GM21515 (cell line): ENCODE results near the gene EVX2.

Experiments
- ATAC-seq: cut with Tn5 transposase; IDR thresholded peaks from one replicate; pipeline ENCODE4 v1.9.1; 2021; ENCODE audit not compliant: unreplicated experiment

Gene EVX2

DNA sequence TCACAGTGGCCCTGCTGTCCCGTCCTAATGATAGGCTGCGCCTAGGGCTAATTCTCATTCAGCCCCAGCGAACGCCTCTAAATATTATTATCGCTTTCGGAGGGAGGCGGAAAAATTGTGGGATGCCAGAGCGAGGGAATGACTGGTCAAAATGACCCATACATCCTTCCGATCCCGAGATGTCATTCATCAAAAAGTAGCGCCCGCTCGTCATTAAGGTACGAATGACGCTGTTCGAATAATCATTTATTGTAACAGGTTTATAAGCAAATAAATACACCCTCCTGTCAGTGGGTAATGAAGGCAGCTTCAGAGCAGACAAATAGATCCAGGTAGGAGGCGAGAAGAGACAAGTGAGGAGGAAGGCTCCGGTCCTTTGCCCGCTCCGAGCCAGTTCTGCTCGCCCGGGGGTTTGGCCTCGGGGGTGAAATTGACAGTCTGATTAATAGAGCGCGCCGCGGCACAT, at the start of gene EVX2:
Gene EVX2 (minus strand): TSS at position 167 of the 466 bp plus-strand sequence. CDS start 186 bp downstream, outside the sequence.
- ATAC-seq = no peak

GRCh38 chr2:176133389-176133788, 49.6 kb upstream of the EVX2 start:
- no peak for ATAC-seq

DNA sequence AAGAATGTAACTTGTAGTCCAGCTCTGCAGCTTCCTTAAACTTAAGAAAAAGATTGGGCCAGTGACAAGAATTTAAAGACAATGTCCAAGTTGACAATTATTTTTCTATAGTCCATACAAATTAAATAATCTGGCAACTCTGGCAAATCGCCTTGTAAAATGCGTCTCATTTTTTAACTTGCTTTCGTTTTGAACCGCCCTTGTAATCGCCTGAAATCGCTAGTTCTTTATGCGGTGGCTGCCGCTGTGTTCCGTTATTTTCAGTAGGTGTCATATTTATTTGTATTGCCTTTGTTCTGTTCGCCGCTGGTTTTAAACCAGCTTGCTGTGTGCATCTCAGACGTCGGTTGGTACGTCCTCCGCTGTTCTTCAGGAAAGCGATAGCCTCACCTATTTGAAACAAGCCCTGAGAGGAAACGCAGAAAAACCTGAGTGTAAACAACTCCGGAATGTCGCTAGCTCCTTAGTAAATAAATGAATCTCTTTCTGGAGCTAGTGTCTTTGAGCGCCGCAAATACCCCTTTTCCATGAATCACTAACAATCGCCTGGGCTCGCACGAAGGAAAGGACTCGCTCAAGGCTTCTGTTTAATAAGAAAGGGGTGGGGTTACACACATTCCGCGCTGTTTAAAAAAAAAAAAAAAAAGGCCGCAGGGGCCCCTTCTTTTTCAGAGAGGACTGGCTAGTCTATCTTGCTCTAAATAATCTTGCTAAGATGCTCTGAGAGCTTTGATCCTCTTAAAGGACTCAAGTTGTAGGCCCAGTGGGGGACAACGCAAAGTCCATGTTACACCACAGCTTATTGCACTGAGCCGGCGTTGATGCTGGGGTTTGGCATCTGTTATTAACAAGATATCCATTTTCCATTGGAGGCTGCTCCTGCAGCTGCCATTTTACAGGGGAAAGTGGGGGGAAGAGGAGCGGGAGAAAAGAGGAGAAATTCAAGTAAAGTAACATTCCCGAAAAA, 48.7 kb upstream of the EVX2 start:
- no peak for ATAC-seq

- ATAC-seq = no peak
Observed at GRCh38 chr2:176131848-176132158, 48.0 kb upstream of the EVX2 start.

DNA sequence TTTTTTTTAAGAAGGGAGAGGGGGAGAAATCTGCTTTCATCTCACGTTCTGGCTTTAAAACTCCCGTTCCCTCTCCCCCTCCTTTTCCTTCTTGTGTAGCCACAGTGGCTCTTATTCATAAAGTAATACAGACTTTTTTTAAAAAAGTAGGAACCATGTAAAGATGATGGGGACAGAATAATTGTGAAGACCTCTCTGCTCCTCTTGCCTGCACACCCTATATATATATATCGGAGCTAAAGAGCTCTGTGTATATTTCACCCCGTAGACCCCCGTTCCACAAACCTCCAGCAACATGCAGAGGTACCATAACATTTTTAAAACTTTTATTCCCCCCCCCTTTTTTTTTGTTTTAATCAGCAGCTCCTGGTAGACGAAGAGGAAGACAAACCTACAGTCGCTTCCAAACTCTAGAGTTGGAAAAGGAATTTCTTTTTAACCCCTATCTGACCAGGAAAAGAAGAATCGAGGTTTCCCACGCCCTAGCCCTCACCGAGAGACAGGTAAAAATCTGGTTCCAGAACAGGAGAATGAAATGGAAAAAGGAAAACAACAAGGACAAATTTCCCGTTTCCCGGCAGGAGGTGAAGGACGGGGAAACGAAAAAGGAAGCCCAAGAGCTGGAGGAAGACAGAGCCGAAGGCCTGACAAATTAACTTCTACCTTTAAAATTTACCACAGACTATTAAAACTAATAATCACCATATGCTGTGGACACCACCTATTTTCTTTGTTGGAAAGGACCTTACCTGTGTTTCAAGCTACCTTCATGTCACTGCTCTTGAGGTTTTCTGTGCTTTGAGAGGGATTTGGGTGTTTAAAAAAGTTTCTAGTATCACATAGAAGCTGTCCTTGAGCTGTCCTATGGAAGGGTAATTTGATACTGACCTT, 47.4 kb upstream of the EVX2 start:
- no peak for ATAC-seq

DNA sequence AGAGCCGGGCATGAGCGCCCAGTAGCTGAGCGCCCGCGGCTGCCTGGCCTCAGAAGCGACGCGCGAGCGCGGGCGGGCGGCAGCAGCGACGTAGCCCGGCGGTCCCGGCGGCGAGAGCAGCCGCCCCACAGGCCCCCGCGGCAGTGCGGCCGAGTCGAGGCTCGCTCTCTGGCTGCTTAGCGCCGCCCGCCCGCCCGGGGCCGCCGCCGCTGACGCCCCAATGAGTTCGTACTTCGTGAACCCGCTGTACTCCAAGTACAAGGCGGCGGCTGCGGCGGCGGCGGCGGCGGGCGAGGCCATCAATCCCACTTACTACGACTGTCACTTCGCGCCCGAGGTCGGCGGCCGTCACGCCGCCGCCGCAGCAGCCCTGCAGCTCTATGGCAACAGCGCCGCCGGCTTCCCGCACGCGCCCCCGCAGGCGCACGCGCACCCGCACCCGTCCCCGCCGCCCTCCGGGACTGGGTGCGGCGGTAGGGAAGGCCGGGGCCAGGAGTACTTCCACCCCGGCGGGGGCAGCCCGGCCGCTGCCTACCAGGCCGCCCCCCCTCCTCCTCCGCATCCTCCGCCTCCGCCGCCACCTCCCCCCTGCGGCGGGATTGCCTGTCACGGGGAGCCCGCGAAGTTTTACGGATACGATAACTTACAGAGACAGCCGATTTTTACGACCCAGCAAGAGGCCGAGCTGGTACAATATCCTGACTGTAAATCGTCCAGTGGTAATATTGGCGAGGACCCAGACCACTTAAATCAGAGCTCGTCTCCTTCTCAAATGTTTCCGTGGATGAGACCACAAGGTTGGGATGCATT, 46.6 kb upstream of the EVX2 start:
- ATAC-seq = no peak

DNA sequence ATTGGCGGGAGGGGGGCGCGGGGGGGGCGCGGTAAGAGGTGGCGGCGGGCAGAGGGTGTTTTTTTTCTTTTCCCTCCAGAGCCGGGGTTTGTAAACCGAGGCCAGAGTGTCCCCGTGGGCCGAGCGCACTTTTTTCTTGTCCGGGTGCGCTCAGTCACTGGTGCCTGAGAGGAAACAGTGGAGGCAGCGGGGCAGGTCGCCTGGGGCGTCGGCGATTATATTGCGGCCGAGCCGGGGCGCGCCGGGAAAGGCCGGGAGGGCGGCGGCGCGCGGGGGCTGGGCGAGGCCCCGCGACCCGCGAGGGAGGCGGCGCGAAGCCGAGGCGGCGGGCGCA, 46.0 kb upstream of the EVX2 start:
- no peak for ATAC-seq

DNA sequence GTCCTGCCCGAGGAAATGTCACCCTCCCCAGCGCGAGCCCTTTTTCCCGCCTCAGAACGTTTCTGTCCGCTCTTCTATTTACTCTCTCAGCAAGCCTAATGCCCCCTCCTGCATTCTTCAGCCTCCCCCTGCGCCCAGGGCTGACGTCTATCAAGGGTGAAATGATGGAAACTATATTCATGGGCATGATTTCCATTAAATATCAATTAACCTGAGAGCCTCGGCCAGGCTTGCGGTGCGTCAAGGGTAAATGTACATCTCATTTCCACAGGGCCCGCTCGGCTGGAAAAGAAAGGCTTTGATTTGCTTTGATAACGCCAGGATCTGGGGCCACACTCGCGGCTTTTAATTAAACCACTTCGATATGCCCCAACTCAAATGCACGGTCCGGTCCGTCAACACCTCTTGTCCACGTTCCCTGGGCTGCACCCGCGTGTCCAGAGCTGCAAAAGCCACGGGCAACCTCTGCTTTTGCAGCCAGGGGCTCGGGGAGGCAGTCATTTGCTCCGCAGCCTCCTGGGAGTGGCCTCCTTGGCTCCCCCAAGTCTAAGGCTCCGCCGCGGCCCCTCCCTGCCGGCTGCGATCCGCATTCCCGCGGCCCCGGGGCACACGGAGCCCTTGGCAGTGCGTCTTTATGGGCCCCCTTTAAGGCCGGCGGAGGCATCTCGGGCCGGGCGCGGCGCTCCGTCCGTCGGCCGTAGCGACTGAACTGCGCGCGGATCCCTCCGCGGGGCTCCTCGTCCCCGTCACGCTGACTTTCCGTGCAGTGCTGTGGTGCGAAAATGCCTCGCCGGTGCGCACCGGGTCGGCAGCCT, 45.4 kb upstream of the EVX2 start, which contains the start of gene HOXD8:
Gene HOXD8 (plus strand): TSS at position 724 of the 815 bp plus-strand sequence. CDS start 662 bp downstream, outside the sequence.
- ATAC-seq = no peak

- ATAC-seq = no peak
Observed at GRCh38 chr2:176128172-176128981, 44.6 kb upstream of the EVX2 start.

GRCh38 chr2:176127774-176128072, 44.0 kb upstream of the EVX2 start:
- no peak for ATAC-seq

DNA sequence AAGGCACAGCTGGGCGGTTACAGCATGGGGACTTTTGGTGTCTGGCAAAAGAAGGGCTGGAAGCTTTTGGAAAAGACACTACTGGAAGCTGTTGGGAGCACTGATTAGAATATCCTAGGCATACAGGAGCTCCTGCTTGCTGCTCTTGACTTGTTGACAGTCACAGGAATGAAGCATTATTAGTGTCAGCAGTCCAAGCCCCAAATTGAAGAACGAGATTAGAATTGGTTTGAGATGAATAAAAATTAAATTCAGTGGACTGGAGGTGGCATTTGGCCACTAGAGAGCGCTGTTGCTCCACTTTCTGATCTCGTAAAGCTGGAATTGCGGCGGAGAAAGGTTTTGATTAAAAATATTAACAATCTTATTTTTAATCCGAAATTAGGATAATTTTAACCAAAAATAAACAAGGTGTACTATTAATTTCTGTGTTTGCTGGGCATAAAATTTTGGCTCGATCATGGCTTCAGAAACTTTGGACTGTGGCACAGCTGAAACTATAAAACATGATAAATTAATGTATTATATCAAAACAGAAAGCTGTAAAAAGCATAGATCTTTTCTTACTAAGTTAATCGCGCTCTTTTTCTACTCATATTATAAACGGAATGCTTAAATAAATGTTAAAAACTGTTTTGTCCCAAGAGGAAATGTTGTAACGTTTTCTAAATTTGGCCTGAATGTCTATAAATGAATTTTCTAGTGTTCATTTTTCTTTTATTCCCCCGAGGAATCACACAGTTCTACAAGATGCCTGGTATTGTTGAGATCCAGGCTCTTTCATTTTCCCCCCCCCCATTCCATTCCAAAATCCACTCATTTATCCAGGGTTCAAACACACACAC, 43.4 kb upstream of the EVX2 start:
- no peak for ATAC-seq

DNA sequence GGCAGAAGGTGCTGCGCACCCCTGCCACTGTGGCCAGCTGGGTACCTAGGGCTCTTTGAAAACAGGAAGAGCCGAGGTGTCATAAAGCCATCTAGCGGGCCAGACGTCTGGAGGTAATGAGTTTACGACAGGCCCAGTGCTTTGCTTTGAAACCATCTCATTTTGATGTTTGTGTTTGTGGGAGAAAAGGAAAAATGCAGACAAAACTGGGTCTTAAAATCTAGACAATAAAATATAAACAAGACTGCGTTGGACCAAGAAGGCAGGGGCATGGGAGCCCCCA, 42.0 kb upstream of the EVX2 start:
- ATAC-seq = no peak

DNA sequence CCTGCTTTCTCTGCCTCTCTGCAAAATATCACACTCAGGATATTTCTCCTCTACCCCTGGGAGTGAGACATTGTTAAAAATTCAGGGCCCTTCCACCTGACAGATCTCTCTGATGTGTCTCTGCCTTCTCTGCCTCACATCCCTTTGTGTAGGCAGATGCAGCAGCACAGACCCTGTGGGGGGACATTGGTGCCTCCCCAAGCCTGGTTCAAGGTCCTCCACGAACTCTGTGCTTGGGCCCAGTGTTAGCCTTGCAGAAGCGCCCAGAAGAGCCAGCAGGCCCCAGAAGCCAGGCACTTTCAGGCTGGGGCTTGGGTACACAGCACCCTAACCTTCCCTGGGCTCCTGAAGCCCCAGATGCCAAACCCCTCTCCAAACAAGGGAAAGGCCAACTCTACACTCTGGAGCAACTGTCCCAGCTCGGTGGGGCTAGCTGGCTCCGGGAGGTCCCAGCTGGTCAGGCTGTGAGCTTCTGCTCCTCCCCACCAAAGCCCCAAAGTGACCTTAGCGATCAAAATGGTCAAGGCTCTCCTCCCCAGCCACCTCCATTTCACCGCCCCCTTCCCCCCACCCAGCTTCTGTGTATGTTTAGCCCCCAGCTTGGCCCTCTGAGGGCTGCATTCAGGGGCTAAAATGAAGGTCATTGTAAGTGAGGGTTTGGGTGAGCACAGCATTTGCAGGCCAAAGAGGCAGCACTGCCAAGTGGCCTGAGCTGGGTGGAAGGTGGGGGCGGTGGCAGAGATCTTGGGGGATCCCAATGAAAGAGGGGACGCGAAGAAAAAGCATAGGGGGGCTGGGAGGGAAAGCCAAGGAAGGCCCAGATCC, 41.4 kb upstream of the EVX2 start:
- ATAC-seq = no peak

DNA sequence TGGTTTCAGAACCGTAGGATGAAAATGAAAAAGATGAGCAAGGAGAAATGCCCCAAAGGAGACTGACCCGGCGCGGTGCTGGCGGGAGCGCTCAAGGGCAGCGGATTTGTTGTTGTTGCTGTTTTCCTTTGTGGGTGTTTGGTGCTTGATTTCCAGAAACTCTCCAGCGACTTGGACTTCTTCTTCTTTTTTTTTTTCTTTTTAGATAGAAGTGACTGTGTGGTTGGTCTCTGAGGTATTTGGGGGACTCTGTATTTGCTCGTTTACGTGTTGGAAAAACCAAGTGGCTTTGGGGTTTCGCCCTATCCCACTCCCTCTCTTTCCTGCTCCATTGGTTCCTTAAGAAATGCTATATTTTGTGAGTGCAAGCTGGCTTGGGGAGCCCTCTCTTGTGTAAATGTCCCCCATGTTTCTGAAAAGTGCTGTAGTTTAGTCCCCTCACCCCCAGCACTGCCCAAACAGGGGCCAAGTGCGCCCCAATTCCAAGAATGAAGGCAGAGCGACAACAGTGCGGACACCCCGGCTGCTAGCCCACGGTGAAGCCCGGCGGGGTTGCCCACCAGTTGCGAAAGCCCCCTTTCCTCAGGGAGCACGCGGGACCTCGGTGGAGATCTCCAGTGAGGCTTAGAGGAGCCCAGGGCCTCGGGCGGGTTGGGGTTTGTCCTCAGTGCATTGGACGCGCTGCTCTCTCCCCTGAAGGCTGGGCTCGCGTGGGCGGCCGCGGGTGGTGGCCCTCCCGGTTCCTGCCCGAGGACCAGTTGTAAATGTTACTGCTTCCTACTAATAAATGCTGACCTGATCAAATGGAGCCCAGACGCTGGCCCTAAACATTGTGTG, 40.6 kb upstream of the EVX2 start:
- ATAC-seq = no peak

GRCh38 chr2:176123411-176124109, 39.8 kb upstream of the EVX2 start:
- ATAC-seq = no peak

DNA sequence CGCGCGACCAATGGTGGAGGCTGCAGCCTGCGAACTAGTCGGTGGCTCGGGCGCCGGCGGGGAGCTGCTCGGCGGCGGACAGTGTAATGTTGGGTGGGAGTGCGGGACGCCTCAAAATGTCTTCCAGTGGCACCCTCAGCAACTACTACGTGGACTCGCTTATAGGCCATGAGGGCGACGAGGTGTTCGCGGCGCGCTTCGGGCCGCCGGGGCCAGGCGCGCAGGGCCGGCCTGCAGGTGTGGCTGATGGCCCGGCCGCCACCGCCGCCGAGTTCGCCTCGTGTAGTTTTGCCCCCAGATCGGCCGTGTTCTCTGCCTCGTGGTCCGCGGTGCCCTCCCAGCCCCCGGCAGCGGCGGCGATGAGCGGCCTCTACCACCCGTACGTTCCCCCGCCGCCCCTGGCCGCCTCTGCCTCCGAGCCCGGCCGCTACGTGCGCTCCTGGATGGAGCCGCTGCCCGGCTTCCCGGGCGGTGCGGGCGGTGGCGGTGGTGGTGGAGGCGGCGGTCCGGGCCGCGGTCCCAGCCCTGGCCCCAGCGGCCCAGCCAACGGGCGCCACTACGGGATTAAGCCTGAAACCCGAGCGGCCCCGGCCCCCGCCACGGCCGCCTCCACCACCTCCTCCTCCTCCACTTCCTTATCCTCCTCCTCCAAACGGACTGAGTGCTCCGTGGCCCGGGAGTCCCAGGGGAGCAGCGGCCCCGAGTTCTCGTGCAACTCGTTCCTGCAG, 39.1 kb upstream of the EVX2 start, which contains the start of gene HOXD9:
Gene HOXD9 (plus strand): TSS at position 37 of the 728 bp plus-strand sequence. CDS start 50 bp downstream, at position 87.
- ATAC-seq = no peak
